Epithelial cell of esophagus (primary cell): ENCODE results near the gene NINL.

Experiments used
- DNase-seq: peaks from one replicate; pipeline ENCODE4 v3.0.0; 2010; ENCODE audit warnings: low read depth
- H3K4me3 ChIP-seq: 2 replicates; pipeline ENCODE4 v1.5.1; 2011; ENCODE audit warnings: mild to moderate bottlenecking, low read length, control low read depth
- TF ChIP-seq, protein P1 (sequence below): IDR thresholded peaks from 2 replicates; pipeline ENCODE4 v1.5.1; 2011; ENCODE audit warnings: low read depth, mild to moderate bottlenecking, low read length, control low read depth, inconsistent platforms; ENCODE audit not compliant: insufficient read depth; ENCODE audit errors: missing control alignments

NINL gene

DNA sequence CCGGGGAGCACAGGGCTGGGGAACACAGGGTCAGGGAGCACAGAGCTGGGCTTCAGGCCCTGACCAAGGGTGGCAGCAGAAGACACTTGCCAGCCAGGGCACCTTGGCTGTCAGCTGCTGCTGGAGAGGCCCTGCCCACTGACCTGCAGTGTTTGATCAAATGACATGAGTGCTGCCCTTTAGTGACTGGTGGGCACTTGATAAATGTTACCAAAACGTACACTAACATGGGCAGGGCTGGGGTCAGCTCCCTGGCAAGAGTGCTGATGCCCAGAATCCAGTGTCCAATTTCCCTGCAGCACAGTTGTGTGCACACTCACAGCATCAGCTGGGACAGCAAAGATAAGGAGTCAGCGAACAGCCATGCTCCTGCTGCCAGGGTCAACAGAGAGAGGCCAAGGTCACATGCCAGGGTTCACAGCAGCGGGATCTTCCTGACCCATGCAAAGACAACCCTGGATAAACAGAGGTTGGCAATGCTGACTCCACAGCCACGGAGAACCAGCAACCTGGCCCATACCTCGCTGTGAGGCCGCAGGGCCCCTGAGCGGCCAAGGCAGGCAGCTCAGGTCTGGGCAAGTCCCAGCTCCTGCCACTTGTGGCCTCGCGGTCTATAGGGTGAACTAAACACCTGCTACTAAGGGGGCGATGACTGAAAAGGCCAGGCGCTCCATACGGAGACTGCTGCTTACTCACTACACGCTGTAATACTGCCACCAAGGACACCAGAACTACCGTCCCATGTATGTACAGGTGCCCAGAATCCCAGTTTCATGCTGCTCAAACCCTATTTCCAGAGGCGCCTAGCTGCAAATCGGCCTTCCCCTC, 46.3 kb downstream of the NINL start:
- DNase-seq, result no peak
- TF ChIP-seq, protein P1, sequence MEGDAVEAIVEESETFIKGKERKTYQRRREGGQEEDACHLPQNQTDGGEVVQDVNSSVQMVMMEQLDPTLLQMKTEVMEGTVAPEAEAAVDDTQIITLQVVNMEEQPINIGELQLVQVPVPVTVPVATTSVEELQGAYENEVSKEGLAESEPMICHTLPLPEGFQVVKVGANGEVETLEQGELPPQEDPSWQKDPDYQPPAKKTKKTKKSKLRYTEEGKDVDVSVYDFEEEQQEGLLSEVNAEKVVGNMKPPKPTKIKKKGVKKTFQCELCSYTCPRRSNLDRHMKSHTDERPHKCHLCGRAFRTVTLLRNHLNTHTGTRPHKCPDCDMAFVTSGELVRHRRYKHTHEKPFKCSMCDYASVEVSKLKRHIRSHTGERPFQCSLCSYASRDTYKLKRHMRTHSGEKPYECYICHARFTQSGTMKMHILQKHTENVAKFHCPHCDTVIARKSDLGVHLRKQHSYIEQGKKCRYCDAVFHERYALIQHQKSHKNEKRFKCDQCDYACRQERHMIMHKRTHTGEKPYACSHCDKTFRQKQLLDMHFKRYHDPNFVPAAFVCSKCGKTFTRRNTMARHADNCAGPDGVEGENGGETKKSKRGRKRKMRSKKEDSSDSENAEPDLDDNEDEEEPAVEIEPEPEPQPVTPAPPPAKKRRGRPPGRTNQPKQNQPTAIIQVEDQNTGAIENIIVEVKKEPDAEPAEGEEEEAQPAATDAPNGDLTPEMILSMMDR, result no peak
- no peak overlapping the region for H3K4me3 ChIP-seq

DNA sequence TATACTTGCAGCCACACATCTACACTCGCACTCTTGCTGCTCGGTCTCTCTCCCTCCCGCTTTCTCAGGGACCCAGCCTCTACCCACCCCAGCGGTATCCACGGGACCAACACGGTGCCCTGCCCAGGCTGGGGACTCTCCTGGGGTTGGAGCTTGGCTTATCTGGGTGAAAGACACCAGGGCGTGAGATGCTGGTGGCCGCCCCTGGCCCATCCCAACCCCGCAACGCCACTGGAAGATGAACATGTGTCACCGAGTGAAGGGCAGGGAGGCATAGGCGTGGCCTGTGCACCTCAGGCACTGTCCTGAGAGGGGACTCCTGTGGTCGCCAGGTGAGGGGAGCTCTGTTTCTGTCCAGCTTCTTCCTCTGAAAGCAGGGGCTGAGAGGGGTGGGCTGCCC, 47.4 kb downstream of the NINL start:
- no peak for DNase-seq
- TF ChIP-seq, protein P1, result no peak

GRCh38 chr20:25535762-25536161, 49.6 kb downstream of the NINL start:
- TF ChIP-seq, protein P1, result no peak
- no peak for DNase-seq
- no peak overlapping the region for H3K4me3 ChIP-seq

More for the DNA sequence above, 47.4 kb downstream of the NINL start:
- H3K4me3 ChIP-seq, result no peak overlapping the region

- TF ChIP-seq, protein P1, result no peak
- DNase-seq, result no peak
- no peak overlapping the region for H3K4me3 ChIP-seq
These were observed 50.5 kb downstream of the NINL start for GRCh38 chr20:25534845-25535244.

DNA sequence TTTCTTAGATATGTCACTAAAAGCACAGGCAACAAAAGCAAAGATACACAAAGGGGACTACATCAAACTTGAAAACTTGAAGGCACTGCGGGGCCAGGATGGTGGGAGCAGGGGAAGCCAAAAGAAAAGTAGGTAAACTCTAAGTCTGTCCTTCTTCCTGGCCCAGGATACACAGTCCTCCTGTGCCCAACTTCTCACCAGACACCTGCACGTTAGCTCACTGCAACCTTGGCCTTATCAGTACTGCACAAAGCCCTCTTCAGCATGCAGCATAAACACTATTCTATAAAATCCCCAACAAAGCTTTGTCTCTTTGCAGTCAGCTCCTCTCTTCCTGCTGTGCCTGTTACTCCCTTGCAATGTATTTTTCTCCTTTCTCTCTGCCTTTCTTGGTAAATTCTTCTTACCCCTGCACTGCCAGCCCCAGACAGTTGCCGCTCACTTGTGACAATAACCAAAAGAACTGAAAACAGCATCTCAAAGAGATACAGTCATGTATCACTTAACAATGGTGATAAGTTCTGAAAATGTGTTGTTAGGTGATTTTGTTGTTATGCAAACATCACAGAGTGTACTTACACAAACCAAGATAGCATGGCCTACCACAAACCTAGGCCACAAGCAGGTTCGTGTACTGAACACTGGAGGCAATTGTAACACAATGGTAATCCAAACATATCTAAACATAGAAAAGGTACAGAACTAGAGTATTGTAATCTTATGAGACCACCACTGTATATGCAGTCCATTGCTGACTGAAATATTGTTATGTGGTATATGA, 51.2 kb downstream of the NINL start:
- no peak for DNase-seq
- H3K4me3 ChIP-seq, result no peak overlapping the region
- TF ChIP-seq, protein P1, result no peak

- DNase-seq, result no peak
- H3K4me3 ChIP-seq, result no peak overlapping the region
- TF ChIP-seq, protein P1, result no peak
These were observed 52.4 kb downstream of the NINL start for GRCh38 chr20:25532971-25533391.
